HG03521 (cell line): ENCODE data around the gene SSH3.
"Not testable (repeated sequence)": the region's sequence is repeated elsewhere in the genome, so short reads cannot be mapped to it uniquely, and the experiment has no call there.

Experiments used
- ATAC-seq: cut with Tn5 transposase; IDR thresholded peaks from one replicate; pipeline ENCODE4 v1.9.1; 2021; ENCODE audit warnings: mild to moderate bottlenecking, moderate library complexity; ENCODE audit not compliant: unreplicated experiment

The SSH3 gene

DNA sequence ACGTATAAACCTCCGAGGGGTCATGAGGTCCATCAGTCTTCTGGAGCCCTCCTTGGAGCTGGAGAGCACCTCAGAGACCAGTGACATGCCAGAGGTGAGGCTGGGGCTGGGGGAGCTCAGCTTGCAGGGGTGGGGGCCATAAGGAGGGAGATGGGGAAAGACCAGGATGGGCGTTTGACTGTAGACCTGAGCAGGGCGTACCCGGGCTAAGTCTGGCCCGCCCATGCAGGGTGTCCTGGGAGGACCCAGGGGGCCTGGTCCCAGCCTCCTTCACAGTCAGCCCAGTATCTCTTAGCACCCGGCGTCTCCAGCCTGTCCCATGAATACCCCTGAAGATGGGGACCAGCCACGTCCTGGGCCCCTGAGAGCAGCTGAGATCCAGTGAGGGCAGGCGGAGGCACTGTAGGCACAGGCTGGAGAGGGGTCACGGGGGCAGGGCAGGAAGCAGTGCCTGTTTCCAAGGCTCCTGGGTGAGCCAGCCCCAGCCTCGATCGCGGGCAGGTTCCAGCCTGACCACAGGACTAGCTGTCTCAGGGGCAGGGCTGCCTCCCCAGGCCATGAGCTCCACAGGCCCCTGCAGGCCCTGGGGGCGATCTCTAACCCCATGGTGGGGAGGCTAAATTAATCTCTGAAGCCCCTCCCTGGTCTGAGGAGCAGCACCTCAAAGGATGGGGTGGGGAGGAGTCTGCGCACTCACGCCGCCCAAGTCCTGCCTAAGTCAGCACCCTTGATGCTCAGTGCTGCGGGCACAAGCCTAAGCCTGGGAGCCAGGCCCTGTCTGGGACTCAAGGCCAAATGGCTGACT lies 7.1 kb downstream of the SSH3 start:
- no peak for ATAC-seq

DNA sequence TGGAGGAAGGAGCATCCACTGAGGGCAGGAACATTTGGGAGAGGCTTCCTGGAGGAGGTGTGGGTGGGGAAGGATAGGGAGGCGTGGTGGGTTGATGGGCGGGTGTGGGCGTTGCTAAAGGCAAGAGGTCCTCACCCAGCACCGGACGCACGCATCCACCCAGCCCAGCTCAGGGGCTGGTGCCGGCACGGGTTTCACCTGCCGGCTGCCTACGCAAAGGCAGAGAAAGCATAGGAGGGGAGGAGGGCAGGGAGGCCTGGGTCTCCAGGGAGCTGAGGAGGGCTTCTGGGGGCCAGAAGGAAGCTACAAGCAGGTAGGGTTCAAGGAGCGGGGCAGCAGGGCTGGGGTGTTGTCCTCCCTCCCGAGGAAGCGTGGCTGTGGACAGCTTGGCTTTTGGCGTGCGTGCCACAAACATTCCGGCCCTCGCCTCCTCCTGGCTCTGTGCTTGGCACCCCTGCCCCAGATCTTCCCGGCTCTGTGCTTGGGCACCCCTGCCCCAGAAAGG lies 7.8 kb downstream of the SSH3 start:
- ATAC-seq: no peak

DNA sequence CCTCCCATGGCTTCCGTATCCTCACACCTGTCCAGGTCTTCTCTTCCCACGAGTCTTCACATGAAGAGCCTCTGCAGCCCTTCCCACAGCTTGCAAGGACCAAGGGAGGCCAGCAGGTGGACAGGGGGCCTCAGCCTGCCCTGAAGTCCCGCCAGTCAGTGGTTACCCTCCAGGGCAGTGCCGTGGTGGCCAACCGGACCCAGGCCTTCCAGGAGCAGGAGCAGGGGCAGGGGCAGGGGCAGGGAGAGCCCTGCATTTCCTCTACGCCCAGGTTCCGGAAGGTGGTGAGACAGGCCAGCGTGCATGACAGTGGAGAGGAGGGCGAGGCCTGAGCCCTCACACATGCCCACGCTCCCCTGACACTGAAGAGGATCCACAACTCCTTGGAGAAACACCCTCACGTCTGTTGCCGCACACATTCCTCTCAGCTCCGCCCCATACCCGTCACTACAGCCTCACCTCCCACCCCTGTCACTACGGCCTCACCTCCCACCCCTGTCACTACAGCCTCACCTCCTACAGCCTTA lies 8.3 kb downstream of the SSH3 start:
- no peak for ATAC-seq

DNA sequence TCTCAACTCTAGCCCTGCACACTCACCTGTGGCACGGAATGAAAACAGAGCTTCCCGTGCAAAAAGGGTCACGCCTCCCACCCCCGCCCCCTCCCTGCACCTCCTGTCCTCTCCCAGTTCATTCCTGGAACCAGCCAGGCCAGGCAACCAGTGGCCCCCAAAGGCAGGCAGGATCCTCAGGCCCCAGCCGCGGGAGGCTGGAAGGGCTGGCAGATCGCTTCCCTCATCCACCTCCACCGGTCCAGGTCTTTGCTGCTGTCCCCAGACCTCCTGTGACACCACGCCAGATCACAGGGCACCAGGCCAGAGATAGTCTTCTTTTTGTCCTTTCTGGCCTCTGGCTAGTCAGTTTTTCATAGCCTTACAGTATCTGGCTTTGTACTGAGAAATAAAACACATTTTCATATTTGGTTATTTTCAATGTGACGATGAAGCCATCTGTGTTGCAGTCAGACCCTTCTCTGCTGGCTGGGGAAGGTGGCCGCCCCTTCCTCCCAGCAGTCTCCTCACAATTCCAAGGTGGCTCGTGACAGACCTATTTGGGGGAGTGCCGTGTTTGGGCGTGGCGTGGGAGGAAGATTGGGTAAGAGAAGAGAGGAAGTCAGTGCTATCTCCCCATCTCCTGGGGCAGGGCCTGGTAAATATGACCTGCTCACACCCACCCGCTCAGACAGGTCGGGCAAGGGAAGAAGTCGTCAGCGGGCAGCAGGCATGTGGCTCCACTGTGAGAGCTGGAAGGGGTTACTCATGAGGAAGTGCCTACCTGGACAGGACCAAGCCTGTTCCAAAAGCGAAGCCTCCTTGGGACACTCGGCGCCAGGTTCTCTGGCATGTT lies 9.1 kb downstream of the SSH3 start:
- ATAC-seq: no peak

DNA sequence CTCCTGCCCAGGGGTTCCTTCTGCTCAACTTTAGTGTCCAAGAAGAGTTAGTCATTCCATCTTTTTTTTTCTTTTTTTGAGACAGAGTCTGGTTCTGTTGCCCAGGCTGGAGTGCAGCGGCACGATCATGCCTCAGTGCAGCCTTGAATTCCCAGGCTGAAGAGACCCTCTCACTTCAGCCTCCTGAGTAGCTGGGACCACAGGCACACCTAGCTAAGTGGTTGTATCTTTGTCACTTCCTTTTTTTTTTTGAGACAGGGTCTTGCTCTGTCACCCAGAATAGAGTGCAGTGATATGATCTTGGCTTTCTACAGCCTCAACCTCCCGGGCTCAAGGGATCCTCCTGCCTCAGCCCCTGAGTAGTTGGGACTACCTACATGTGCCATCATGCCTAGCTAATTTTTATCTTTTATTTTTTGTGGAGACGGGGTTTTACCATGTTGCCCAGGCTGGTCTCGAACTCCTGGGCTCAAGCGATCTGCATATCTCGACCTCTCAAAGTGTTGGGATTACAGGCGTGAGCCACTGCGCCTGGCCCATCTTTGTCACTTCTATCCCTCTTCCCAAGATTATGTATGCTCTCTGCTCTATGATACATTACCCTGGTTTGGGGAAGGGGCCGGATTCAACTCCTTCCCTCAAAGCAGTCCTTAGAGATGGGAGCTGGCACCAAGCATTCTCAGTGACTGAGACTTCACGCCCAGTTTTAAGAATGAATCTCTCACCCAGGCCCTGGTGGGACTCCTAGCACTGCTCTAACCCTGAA lies 10.0 kb downstream of the SSH3 start:
- ATAC-seq: no peak

DNA sequence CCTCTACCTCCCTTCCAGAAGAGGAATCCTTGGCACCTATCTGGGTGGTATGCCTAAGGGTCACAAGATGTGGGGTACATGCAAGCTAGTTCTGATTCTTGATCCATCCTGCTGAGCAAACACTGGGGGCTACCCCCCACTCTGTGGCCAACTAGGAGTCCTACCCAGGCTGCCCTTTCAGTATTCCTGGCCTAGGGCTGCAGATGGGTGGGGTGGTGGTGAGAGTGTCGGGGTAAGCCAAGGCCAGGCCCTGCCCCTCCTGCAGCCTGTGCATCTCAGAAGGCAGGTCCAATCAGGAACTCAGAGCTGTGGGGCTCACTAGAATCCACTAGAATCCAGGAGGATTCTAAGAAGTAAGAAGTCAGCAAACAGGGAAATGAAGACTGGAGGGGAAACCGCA lies 10.9 kb downstream of the SSH3 start:
- ATAC-seq: no peak

DNA sequence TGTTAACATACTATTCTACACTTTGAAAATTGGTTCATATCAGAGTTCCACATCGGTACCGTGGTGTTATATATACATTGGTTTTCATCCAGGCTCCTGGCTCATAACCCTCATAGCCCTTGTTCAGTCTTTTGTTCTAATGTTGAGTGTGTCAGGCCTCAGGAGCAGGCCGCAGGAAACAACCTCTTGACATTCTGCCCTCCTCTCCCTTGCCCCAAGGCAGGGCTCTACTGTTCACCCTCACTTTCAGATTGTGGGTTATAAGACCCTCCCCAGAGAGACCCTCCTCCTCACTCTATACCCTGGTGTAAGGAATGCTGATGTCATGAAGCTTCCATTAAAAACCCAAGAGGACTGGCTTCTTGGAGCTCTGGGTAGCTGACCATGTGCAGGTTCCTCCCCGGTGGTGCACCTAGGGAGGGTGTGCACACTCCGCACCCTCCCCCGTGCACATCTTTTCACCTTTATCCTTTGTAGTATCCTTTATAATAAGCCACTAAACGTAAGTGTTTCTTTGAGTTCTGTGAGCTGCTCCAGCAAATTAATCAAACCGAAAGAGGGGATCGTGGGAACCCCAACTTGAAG lies 12.1 kb downstream of the SSH3 start:
- ATAC-seq: no peak

DNA sequence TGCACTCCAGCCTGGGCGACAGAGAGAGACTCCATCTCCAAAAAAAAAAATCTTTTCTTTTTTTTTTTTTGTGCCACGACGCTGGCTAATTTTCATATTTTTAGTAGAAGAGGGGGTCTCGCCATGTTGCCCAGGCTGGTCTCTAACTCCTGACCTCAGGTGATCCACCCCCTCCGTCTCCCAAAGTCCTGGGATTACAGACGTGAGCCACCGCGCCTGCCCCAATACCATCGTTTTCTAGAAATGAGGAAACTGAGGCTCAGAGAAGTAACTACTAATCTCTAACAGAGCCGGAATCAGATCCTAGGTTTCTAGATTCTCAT lies 13.5 kb downstream of the SSH3 start:
- ATAC-seq: no peak

DNA sequence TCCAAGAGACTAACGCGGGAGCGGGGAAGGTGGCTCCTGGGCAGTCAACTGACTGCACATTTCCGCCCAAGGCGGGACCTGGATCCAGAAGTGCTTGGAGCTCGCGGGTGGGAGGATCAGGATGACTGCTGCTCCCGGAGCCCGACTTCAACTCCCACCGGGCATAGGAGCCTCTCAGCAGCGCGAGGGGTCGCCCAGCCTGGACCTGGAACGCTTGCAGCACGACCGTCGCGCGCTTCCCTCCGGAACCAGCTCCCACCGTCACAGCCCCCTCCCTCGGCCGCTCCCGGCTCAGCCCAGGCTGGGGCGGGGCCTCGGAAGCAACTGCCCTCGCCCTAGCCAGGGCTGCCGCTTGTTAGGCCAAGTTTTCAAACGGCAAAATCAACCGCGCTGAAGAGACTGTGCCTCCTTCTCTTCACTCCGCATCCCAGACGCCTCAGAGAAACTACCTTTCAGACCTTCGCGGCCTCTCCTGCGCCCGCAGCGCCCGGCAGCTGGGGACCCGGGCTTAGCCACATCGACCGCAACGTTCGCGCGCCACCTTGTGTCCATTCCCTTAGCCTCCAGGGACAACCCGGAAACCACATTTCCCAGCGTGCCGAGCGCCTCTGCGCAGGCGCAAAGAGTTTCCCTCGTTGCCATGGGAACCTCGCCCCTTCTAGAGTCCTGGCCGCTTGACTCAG lies 14.0 kb downstream of the SSH3 start:
- peak; percentile 88 for ATAC-seq

DNA sequence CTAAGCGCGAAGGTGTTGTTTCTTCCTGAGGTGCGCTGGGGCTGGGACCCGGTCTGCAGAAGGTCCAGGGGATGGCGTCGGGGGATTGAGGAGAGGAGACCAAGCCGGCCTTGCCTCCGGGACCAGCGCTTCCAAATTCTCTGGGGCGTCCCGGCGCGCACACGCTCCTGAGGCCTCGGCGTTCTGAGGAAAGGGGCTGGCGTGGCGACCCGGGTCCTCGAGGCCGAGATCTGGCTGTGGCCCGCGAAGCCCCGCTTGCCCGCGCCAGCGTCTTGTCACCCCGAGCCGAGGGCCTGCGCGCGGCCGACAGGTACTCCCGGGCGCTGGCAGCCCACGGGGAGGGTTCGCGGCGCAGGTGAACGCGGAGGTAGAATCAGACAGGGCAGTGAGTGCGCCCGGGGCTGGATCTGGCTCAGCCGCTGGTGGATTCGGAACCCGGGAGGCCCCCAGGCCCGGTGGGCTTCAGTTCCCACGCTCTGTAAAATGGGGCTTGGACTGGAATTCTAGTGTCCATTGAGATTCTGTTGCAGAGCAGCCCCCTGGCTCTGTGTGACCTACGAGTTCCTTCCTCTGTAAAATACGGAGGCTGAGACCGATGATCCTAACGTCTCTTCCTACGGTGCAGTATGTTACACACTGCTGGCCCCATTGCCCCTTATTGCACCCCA lies 14.7 kb downstream of the SSH3 start:
- no peak for ATAC-seq

DNA sequence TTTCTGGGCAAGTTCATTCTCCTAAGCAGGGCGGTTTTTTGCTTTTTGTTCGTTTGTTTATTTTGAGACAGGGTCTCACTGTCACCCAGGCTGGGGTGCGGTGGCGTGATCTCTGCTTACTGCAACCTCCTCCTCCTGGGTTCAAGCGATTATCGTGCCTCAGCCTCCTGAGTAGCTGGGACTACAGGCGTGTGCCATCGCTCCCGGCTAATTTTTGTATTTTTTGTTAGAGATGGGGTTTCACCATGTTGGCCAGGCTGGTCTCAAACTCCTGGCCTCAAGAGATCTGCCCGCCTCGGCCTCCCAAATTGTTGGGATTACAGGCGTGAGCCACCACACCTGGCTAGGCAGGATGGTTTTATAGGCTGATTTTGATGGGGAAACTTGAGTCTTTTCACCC lies 15.5 kb downstream of the SSH3 start:
- not testable (repeated sequence) for ATAC-seq

DNA sequence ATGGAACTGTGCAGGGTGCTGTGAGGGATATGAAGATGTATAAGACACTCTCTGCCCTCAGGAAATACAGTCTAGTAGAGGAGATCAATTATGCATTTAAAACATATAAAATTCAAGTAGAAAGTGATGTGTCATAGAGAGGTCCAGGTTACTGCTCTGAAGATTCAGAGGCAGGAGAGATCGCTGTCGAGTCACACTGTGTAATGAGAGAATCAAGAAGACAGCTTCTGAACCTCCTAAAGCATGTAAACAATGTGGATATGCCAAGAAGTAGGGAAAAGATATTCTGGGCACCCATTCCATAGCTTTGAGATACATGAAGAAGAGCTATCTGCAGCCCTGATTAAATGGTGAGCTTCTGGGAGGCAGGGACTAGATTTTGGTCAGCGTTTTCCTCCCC lies 16.7 kb downstream of the SSH3 start:
- no peak for ATAC-seq

DNA sequence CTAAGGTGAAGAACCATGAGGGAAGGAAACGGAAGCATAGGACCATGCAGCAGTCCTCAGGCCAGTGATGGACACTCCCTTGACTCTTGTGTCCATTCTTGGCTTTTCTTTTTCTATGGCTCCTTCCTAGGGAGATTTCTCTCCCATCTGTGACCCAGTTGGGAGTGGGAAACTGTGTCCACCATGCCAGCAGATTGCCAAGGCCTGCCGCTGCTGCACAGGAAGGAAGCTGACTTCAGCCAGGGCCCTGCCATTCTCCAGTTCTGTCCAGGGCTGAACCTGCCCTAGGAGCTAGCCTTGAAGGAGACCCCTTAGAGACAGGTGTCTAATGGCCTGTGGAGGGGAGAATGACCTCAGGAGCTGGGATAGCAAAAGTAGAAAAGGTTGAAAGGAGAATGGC lies 17.4 kb downstream of the SSH3 start:
- ATAC-seq: no peak

DNA sequence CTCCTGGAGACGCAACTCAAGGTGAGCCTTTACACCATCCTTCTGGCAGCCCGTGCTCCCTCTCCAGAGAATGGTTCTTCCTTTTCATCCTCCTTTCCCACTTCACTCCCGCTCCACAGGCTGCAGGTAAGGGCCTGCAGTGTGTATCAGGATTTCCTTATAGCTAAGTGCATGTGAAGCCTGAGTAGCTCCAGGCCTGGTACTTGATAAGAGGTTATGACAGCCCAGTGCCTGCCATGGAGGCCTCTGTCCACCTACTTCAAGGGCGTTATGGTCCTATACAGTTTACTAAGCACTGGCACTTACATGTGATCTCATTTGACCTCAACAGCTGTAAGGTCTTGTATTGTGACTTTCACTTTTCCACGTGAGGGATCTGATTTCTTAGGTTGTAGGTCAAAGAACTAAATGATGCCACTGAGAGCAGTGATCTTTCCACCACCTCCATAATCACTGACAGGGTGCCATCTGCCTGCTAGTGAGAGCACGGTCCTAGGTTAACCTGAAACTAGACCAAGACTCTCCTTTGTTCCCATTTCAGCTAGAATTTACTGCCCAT lies 18.1 kb downstream of the SSH3 start:
- ATAC-seq: no peak

DNA sequence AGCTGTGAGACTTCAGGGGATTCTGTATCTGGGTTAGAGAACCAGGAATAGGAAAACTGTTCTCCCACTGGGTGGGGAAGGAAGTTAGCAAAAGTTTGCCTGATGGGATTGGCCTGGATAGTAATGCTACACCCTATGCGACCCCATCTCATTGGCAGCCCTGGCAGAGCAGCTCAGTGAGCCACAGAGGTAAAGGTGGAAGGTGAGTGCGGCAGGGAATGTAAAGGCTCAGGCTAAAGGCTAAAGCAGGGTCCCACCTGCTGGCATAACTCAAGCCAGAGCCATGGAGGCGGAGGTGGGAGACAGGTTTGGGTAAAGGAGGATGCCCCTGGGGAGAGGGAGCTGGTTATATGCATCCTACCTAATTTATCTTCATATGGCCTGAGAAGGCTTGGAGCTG lies 18.7 kb downstream of the SSH3 start:
- no peak for ATAC-seq

DNA sequence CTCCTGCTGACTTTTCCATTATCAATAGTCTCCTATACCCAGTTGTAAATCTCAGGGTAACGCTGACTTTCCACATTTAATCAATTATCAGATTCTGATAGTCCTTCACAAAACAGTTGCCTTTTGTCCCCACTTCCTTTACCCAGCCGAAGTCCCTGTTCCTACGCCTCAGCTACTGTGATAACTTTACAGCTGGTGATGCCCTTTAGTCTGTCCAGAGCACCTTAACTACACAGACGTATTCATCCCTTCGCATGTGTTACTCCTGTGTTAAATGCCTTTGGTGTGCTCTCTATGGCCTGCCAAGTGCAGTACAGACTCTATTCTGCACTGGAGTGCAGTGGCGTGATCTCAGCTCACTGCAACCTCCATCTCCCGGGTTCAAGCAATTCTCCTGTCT lies 20.2 kb downstream of the SSH3 start:
- no peak for ATAC-seq

DNA sequence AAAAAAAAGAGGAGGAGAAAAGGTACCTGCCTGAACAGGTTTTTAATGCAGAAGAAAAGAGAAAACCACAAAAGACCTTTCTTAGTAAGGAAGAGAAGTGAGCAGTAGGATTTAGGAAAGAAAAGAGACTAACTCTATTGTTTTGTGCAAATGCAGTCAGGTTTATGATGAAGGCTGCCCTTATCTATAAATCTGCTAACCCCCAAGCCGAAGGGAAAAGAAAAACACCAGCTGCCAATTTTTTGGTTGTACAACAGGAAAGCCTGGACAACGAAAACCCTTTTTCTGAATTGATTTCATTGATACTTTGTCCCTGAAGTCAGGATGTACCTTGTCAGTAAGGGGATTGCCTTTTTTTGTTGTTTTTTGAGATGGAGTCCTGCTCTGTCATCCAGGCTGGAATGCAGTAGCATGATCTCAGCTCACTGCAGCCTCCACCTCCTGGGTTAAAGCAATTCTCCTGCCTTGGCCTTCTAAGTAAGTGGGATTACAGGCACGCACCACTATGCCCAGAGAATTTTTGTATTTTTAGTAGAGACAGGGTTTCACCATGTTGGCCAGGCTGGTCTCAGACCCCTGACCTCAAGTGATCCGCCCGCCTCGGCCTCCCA lies 28.9 kb downstream of the SSH3 start:
- no peak for ATAC-seq

DNA sequence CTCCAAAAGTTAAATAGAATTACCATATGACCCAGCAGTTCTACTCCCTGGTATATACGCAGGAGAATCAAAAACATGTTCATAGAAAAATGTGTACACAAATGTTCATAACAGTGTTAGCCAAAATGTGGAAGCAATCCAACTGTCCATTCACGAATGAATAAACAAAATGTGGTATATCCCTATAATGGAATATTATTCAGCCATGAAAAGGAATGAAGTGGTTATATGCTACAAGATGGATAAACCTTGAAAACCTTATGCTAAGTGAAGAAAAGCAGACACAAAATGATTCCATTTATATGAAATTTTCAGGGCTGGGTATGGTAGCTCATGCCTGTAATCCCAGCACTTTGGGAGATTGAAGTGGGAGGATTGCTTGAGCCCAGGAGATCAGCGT lies 33.9 kb downstream of the SSH3 start:
- ATAC-seq: no peak

DNA sequence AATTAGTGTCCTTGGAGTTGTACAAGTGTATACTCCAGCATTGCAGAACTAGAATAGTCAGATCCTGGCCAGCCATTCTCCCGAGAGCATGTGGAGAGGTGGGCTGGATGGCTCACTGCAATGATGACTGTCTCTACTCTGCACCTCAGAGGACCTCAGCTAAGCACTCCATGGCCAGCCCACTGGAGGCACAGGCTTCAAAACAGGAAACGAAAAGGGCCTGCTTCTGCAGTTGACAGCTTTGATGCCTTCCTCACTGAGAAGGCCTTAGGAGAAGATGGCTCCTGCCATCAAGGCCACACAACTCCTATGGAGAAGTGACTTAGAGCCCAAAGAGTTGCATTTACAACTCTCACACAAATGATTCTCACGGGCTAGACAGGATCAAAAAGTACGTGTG lies 40.9 kb downstream of the SSH3 start:
- ATAC-seq: no peak
